Stimulated activated naive CD4-positive, alpha-beta T cell treated with Interleukin-2 at 50 U/mL for 16 hours (primary cell): ENCODE data around the gene CBFA2T2.
"Not testable (repeated sequence)": the region's sequence is repeated elsewhere in the genome, so short reads cannot be mapped to it uniquely, and the experiment has no call there.

Source experiments
- DNase-seq: peaks from one replicate; lab custom pipeline; 2025; lab: John Stamatoyannopoulos, UW

The CBFA2T2 gene

DNA sequence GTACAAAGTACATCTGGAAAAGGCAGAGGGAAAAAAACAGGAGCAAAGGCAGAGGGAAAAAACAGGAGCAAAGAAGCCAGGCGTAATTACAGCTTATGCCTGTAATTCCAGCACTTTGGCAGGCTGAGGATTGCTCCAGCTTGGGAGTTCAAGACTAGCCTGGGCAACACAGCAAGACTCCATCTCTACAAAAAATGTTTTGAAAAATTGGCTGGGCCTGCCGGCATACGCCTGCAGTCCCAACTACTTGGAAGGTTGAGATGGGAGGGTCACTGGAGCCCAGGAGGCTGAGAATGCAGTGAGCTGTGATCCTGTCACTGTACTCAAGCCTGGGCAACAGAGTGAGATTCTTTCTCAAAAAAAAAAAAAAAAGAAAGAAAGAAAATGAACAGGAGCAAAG, 19.0 kb upstream of the CBFA2T2 start:
- no peak for DNase-seq

DNA sequence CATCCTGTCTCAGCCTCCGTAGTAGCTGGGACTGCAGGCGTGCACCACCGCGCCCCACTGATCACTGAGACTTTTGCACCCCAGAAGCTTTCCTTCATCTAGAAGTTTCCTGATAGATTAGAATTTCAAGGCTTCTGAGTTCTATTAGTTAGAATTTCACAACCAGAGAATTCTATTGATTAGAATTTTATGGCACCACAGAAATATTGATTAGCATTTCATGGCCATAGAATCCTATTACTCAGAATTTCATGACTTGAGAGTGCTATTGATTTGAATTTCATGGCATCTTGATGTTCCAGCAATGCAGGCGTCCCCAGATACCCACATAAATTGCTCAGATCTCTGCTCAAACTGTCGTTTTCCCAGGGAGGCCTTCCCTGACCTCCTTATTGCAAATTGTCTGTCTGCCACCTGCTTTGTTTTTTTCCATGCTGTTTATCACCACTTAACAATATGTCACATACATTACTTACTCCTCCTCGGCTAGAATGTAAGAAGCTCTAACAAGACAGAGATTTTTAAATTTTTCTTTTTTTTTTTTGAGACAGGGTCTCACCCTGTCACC, 16.9 kb upstream of the CBFA2T2 start:
- no peak for DNase-seq

DNA sequence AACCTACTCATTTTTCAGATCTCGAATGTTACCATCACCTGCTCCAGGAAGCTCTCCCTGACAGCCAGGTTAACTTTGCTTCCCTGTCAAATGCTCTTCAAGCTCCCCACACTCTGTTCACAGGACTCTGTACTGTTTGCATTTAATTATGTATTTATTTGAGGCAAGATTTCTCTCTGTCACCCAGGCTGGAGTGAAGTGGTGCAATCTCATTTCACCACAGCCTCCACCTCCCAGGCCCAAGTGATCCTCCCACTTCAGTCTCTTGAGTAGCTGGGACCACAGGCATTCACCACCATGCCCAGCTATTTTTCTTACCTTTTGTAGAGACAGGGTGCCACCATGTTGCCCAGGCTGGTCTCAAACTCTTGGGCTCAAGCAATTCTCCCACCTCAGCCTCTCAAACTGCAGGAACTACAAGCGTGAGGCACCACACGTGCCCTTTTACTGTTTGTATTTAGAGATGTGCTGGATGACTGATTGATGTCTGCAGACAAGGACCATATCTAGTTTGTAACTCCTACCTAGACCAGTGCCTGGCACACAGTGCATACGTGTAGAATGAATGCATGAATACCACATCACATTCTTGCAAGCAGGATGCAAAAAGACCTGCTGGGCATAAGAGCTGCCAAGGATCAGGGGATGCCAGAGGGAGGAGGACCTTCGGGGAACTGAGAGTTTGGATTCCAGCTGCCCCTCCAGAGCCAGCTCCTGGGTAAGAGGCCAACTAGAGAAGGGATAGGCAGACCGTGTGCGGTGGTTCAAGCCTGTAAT, 15.6 kb upstream of the CBFA2T2 start:
- DNase-seq, result no peak

DNA sequence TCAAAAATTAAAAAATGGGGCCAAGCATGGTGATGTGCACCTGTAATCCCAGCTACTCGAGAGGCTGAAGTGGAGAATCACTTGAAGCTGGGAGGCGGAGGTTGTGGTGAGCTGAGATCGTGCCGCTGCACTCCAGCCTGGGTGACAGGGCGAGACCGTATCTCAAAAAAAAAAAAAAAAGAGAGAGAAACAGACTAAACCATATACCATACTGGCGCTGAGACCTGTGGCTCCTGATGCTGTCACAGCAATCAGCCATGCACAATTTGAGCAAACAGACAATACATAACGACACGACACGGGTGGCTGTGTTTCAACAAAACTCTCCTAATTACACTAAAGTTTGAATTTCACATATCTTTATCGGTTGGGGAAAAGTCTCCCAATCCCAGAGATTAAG, 14.9 kb upstream of the CBFA2T2 start:
- DNase-seq, result no peak

DNA sequence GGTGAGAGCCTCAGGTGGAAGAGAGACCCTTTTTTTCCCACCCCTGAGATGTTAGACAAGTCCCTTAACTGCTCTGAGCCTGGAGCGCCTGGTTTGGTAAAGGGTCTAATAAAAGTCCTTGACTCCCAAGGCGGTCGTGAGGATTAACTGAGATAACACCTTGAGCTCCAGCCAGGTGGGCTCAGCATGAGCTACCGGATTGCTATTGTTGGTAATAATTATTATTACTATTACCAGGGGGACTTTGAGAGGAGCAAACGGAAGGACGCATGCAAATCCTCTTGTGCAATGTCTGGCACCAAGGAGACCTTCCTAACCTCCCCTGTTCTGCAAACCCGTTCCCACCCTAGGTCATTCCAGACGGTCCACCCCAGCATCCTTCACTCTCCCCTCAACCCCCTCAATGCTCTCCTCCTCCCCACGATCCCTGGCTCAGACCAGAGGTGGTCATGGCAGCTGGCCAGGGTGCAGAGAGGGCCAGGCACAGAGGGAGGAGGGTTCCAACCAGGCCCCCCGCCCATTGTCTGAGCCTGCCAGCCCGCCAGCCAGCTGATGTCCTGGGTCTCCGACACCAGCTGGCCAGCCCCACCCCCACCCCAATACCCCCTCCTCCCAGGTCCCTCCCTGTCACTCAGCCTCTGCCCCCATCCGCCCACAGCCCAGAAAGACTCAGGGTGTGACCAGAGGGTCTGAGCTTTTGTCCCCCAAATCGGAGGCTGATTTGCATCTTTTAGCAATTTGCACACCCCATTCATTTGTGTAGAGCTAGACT, 14.3 kb upstream of the CBFA2T2 start:
- DNase-seq, result no peak

DNA sequence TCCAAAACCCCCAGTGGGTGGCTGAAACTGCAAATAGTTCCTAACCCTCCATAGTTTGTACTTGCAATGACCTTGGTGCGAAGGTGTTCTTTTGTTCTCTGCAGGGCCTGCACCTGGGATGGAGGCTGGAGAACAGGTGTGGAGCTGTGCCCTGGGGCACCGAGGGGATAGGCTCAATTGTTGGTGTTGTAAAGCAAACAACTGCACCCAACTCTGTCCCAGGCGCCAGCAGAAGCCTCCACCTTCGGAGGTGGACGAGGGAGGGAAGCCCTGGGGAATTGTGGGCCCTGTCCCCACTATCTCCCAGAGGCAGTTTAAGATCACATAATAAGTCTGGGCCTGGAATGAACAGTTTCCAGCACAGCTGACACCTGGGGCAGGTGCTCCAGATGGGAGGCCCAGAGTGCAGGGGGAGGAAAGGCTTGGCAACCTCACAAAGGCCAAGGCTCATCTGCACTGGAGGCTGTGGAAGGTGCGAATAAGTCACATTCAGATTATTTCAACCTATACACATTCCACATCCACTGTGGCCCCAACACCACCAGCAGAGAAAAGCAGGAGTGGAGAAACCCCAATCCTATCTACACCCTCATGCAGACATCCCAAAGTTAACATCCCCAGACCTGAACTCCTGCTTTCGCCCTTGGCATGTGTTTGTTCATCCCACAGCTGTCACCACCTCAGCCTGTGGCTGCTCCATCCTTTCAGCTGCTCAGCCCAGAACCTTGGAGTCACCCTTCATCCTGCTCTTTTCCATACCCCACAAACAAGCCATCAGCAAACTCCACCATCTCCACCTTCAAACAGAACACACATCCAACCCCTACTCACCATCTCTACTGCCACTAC, 12.3 kb upstream of the CBFA2T2 start:
- DNase-seq, result no peak

DNA sequence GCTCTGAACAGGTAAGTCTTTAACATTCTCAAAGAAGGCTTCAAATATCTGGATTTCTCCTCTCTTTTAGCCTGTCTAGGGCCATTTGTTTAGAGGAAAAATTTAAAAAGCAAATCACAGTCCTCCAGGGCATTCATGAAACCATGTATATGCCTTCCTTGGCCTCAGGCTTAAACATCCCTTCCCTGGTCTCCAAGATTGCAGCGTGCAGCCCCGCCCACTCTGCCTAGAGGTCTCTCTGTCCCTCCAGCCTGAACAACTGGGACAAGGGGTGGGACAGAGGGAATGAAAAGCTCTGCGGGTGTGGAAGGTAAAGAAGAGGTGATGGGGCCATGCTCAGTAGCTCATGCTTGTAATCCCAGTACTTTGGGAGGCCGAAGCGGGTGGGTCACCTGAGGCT, 9.8 kb upstream of the CBFA2T2 start:
- no peak for DNase-seq

DNA sequence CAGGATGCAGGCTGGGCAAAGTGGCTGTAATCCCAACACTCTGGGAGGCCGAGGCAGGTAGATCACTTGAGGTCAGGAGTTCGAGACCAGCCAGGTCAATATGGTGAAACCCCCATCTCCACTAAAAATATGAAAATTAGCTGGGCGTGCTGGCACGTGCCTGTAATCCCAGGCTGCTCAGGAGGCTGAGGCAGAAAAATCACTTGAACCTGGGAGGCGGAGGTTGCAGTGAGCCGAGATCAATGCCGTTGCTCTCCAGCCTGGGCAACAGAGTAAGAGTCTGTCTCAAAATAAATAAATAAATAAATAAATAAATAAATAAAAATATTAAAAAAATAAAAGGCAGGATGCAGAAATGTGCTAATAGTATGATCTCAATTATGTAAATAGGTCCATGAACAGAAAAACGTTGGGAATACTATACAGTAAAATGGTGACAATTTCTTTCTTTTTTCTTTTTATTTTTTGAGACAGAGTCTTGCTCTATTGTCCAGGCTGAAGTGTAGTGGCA, 8.4 kb upstream of the CBFA2T2 start:
- DNase-seq, result no peak

DNA sequence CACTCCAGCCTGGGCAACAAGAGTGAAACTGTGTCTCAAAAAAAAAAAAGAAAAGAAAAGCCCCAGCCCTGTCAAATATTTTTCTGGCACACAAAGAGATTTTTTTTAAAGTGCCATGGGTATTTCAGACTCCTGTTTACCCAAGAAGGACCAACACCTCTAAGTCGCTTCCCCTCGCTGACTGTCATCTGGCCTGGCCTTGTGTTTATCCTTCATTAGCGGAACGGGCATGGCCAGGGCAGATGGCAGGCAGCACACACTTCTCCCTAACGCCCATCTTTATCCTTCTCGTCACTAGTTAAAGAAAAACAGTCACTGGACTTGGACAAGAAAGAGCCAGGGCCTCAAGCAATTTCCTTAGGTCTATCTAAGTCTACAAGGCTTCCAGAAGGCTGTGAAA, 7.3 kb upstream of the CBFA2T2 start:
- DNase-seq, result no peak

DNA sequence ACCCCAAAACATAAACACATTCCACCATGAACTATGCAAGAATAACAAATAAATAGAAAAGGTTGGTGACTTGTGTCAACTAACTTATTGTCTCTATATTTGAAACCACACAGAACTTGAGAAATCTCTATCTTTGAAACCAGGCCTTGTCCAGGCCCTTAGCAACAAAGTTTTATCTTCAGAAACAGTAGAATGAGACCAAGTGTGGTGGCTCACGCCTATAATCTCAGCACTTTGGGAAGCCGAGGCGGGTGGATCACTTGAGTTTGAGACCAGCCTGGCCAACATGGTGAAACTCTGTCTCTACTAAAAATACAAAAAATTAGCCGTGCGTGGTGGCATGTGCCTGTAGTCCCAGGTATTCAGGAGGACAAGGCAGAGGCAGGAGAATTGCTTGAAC, 6.7 kb upstream of the CBFA2T2 start:
- not testable (repeated sequence) for DNase-seq

DNA sequence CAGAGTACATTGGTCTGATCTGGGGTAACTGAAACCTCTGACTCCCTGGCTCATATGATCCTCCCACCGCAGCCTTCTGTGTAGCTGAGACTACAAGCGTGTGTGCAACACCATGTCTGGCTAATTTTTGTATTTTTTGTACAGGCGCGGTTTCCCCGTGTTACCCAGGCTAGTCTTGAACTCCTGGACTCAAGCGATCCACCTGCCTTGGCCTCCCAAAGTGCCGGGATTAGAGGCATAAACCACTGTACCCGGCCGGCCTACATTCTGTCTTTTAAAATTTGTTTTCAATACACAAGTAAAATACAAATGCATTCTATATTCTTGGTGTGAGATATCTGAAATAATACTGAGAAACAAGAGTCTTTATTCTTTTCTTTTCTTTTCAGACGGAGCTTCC, 1.7 kb upstream of the CBFA2T2 start:
- no peak for DNase-seq

DNA sequence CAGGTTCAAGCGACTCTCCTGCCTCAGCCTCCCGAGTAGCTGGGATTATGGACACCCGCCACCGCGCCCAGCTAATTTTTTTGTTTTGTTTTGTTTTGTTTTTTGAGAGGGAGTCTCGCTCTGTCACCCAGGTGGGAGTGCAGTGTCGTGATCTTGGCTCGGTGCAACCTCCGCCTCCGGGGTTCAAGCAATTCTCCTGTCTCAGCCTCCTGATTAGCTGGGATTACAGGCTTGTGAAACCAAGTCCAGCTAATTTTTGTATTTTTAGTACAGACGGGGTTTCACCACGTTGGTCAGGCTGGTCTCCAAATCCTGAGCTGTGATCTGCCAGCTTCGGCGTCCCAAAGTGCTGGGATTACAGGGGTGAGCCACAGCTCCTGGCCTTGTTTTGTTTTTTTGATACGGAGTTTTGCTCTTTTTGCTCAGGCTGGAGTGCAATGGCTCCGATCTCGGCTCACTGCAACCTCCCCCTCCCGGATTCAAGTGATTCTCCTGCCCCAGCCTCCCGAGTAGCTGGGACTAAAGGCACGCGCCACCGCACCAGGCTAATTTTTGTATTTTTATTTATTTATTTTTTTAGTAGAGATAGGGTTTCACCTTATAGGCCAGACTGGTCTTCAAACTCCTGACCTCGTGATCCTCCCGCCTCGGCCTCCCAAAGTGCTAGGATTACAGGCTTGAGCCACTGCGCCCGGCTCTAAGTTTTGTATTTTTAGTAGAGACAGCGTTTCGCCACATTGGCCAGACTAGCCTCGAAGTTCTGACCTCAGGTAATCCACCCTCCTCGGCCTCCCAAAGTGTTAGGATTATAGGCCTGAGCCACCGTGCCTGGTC, 1.0 kb upstream of the CBFA2T2 start:
- not testable (repeated sequence) for DNase-seq

DNA sequence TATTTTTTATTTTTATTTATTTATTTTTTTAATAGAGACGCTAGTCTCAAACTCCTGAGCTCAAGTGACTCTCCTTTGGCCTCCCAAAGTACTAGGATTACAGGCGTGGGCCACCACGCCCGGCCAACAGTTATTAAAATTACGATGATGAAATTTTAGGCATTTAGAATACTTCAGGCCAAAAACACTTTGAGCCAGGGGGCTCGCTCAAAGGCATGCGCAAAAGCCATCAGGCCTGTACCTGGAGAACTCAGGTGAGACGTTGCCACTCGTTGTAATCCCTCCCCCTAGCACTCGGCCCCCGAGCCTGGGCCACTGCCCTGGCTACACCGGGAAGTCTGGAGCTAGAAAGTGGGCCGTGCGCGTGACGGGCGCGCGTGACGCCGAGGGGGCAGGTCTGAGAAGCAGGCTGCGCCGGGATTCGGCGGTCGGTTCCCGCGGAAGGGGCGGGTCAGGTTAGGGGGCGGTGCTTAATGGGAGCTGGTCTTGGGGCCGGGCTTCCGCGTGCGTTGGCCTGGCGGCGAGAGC, 337 bp upstream of the CBFA2T2 start:
- DNase-seq, result peak; percentile 98

DNA sequence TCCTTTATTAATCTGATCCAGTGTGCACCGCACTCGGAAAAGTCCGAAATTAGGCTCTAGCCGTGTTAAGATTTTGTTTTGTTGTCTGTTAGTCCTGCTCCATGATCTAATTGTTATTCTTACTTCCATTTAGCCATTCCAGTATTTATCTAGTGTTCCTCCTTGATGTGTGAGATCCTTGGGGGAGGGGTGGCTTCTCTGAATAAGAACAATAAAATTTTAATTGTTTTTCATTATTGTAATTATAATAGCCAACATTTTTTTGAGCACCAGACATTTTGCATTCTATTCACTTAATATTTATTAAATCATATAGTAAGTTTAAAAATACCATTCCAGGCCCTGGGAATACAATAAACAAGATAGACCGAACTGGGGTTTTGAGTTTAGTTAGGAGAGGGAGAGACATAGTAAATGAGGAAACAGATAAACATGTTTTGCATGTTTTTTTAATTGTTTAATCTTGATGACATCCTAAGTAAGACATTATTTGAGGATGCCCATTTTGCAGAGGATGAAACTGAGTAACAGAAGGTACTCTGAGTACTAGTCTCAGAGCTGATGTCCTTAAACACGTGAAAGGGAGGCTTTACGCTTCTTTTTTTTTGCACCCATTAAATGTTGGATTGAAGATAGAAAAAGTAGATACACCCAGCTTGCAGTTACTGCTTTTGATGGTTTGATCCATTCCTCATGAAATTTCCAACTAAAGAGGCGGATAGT, 1.2 kb downstream of the CBFA2T2 start:
- DNase-seq, result no peak

DNA sequence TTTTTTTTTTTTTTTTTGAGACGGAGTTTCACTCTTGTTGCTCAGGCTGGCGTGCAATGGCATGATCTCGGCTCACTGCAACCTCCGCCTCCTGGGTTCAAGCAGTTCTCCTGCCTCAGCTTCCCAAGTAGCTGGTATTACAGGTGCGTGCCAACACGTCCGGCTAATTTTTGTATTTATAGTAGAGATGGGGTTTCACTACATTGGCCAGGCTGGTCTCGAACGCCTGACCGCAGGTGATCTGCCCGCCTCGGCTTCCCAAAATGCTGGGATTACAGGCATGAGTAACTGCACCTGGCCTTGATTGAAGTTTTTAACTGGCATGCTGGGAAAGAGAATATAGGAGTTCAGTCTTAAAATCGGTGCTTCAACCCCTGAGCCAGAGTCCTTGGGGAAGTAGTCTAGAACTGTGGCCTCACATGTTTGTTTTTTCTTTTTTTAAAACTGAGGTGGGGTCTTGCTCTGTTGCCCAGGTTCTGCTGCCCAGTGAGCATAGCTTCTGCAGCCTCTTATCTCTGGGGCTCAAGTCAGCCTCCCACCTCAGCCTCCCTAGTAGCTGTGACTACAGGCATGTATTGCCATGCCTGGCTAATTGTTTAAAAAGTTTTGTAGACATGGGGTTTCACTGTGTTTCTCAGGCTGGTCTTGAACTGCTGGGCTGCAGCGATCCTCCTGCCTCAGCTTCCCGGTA, 3.3 kb downstream of the CBFA2T2 start:
- no peak for DNase-seq

DNA sequence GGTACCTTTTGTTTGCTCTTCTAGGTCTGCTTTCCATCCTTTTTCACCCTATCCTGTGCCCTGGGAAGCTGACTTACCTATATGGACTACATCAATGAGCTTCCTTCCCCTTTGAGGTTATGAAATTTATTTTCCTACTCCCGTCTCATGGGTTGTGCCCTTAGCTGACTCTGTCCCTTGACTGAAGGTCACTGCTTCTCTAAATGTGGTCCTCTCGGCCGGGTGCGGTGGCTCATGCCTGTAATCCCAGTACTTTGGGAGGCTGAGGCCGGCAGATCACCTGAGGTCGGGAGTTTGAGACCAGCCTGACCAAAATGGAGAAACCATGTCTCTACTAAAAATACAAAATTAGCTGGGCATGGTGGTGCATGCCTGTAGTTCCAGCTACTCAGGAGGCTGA, 6.9 kb downstream of the CBFA2T2 start:
- not testable (repeated sequence) for DNase-seq

DNA sequence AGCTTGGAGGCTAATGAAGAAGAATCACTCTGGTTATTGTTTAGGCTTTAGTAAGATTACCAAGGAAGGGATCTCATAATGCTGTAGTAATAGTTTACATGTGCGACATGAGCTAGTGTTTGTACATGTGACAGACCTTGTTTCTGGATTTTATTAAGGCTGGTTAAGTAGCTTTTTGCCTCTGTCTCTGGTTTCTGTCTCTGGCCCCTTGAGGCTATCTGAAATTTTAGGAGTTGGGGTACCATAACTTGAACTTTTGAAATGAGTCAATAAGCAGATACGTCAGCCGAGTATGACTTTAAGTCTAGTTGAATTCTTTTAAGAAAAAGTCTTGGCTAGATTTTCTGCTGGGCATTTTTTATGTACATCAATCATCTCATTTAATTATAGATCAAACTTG, 9.5 kb downstream of the CBFA2T2 start:
- no peak for DNase-seq

DNA sequence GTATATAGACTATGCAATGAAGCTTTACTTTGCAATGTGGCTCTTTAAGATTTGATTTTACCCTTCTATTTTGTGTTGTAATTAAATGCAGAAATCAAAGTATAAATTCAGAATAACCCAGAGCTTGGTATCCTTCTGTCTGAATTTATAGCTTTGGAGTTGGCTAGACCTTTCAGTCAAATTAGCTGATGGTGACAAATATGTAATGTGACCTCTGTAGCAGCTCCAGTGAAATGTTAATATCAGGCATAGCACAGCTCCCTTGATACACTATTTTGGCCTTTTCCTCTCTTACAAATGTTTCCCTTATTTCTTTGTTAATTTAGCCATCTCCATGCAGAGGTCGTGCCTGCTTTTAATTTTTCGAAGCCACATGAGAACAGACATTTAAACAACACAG, 11.1 kb downstream of the CBFA2T2 start:
- no peak for DNase-seq

DNA sequence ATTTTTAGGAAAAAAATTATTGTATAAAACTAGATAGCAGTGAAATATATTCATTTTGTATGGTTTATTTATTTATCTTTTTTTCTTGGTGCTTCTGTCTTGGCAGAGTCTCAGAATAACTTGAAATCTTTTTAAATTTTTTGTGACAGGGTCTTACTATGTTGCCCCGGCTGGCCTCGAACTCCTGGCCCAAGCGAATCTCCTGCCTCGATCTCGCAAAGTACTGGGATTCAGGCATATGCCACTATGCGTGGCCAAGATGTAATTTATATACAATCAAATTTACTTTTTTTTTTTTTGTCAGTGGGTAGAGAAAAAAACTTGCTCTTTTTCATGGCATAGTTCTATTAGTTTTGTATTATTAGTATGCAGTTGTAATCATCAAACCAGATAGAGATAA, 13.7 kb downstream of the CBFA2T2 start:
- no peak for DNase-seq

DNA sequence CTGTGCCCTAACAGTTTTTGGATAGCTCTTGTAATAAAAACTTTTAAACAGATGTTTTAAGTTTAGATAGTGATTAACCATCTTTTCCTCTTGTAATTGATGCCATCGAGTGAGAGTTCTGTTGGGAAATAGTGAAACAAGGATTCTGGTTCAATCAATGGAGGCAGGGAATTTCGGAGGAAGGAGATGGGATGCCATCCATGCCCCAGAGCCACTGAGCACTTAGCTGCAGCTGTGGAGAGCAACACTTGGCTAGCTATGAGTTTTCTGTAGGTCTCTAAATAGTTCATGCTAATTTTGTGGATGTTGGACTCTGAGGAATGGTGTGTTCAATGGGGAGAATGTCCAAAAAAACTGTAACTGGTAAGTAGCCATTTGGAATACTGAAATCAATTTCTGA, 16.7 kb downstream of the CBFA2T2 start:
- DNase-seq, result no peak
